ENCODE results near the gene GJA5.

Gene GJA5

DNA sequence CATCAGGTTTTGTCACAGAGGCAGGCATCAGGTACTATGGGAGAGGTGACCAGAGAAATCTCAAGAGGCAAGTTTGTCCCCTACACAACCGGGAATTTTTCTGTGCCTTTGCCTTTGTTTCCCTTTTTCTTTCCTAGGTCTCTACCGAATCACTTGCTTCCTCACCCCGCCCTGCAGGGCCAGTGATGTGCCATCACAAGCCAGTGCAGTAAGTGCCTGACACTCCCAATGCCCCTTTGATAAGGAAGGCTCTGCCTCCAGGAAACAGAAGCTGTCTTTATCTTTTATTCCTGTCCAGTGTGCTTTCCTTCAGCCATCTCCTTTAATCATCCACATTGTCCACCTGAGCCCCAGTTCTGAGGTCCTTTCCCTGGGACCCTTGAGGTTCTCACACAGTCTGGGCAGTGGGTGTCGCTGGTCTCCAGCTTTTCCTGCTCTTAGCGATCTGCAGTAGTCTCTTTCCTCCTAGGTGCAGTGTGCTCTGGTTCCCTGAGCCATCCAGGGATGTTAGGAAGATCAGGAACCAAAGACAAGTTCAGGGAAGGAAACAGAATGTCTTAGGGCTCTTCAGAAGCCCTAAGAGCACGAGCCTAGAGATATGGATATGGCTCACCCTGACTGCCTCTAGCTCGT, 36.6 kb downstream of the GJA5 start:
- DNase-seq, result peak; percentile 85

DNA sequence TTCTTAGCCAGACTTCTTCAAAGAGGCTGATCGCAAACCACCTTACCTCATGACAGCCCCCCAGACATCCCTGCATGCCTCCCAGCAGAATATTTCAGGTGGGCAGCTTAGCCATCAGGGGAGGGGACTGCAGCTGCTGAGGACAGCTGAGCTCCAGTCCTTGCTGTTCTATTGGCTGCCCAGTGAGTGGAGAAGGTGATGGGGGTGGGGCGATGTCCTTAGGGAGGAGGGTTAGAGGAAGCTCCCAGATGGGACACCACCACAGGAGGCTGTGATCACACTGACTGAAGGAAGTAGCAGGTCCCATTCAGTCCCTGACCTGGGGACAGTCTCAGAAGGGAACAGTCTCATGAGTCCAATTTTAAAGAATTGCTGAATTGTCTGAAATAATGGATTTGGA, 38.3 kb downstream of the GJA5 start:
- DNase-seq, result peak; percentile 24

DNA sequence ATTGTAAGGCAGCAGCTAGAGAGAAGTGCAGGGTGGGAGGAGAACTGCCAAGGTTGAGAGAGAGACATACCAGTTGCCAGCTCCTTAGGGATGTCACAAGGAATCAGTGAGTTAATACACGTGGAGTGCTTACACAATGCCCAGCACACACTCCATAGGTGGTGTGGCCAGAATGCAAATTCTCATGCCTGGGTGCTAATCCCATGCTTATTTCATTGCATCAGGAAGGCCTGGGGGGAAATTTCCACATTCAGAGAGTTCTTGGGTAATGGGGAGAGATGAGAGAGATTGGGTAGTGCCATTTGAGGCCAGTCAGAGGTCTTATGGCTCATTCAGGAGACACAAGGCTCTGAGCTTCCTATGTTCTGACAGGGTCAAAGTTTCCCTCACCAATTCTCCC, 38.7 kb downstream of the GJA5 start:
- DNase-seq, result peak; percentile 30

DNA sequence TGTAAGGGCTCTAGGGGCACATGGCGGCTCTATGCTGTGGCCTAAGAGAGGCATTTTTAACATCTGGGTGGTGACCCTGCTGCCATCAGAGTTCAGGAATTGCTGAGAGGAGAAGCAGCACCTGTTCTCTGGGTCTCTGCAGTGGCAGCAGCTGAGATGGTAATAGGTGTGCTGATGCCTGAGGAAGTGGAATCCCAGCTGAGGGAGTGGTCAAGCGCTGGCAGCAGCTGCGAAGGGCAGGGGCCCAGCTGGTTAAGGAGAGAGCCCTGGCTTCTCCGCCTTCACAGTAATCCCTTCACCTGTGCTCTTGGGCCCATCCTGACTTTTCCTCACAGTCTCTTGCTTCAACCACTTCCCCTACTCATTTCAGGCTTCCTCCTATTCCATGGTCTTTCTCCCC, 39.8 kb downstream of the GJA5 start:
- DNase-seq, result peak; percentile 86

DNA sequence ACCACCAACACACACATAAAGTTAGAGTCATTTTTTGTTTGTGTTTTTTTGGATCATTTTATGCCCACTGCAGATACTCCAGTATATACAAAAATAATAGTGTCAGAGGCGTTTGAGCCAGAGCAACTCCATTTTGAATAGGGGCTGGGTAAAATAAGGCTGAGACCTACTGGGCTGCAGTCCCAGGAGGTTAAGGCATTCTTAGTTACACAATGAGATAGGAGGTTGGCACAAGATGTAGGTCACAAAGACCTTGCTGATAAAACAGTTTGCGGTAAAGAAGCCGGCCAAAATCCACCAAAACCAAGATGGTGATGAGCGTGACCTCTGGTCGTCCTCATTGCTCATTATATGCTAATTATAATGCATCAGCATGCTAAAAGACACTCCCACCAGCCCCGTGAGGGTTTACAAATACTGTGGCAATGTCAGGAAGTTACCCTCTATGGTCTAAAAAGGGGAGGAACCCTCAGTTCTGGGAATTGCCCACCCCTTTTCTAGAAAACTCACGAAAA, 40.6 kb downstream of the GJA5 start:
- DNase-seq, result peak; percentile 35

DNA sequence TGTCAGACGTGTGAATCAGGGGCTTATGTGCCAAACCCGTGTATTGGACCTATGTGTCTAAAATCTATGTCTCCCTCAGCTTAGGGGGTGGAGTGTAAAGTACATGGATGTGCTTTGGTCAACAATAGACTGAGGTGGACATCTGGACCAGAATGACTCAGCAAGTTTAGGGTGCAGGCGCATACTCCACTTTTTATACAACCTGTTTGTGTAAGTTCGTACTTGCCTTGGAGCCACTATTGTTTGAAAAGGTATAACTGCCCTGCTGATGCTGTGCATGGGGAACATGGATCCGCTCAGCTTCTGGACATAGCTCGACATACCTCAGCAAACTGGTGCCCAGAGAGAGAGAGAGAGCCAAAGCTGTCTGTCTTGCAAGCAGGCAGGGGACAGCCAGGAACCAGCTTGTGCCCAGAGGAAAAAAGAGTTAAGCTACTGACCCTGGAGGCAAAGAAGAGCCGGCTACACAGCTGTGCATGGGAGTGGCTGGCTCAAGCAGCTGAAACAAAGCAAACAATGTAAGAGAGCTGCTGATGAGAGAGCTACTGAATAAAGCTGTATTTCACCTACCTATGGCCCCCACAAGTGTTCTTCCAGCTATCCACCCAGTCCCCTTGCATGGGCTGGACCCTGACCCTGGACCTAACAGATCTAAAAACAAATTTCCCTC, 41.2 kb downstream of the GJA5 start:
- peak; percentile 94 for DNase-seq

DNA sequence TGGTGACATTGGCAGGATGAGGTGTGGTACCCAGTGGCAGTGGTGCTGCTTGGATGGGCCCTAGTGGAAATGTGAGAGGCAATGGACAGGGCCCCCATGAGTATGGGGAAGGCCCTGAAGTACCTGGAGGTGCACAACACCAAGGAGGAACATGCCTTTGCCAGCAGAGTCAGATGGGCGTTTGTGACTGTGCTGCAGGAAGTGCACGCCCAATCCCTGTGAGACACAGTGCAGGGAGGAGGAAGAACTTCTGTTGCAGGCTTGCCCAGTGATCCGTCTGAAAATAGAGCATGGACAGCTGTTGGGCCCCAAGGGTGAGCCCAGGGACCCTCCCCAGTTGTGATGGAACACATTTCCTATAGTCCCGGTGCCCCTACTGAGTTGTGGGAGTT, 42.7 kb downstream of the GJA5 start:
- peak; percentile 85 for DNase-seq

DNA sequence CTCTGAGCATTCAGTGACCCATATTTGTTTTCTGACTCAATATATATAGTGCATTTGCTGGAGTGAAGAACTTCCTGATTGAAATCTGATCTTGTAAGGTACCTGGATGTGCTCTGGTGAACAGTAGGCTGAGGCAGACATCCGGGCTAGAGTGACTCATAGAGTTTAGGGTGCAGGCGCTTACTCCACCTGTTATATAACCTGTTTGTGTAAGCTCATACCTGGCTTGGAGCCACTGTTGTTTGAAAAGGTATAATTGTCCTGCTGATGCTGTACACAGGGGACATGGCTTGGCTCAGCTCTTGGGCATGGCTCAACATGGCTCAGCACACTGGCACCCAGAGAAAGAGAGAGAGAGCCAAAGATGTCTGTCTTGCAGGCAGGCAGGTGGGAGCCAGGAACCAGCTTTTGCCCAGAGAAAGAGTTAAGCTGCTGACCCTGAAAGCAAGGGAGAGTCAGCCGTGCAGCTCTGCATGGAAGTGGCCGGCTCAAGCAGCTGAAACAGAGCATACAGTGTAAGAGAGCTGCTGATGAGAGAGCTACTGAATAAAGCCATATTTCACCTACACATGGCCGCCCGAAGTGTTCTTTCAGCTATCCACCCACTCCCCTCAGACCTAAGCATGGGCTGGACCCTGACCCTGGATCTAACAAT, 43.2 kb downstream of the GJA5 start:
- DNase-seq, result peak; percentile 99

DNA sequence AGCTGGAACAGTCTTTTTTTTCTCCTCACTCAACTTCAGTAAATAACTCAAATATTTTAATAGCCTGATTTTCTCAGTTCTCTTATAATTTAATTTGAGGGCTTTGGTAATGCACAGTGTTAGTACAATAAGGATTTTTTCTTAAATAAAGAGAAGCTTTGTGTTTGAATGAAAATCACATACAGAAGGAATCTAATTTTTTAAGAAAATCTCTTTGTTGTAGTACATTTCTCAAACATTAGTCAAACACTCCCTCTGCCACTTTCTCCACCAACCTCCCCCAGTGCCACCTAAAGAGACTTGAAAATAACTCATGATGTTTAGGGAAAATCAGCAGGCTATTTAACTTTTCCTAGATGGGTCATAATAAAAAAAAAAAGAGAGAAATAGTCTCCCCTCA, 47.8 kb downstream of the GJA5 start:
- no peak for DNase-seq
